SH-SY5Y (cell line): ENCODE data around the gene ATG9A.

ENCODE experiments used
- GATA2 ChIP-seq: IDR thresholded peaks from 2 replicates; pipeline ENCODE4 v1.6.1; 2011; ENCODE audit warnings: mild to moderate bottlenecking, low read depth, low read length
- GATA3 ChIP-seq: IDR thresholded peaks from 2 replicates; pipeline ENCODE4 v1.6.1; 2011; ENCODE audit warnings: low read depth, mild to moderate bottlenecking, low read length, moderate library complexity

DNA sequence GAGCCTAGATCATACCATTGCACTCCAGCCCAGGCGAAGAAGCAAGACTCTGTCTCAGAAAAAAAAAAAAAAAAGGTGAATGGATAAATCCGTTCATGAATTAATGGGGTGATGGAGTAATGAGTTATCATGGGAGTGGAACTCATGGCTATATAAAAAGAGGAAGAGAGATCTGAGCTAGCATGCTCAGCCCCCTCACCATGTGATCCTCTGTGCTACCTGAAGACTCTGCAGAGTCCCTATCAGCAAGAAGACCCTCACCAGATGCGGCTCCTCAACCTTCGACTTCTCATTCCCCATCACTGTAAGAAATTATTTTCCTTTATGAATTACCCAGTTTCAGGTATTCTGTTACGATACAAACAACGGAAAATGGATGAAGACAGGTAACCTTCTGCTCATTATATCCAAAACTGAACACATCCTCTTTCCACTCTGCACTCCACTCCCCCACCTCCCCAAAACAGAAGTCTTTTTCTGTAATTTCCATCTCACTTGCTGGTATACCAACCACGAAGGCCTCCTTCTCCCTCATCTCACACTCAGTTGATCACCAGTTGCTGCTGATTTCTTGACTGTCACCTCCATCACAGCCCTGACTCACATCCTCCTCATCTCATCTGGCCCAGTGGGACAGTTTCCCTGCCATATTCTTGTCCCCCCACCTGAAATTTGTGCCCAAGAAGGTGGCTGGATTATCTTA, 42.5 kb downstream of the ATG9A start:
- TF ChIP-seq GATA2 (no peak), GATA3 (no peak)
